Esophagus muscularis mucosa (tissue), 4 donors: ENCODE data around the gene NPB.

Experiments used
- EP300 ChIP-seq: sonication (generic); formaldehyde crosslinking; IDR thresholded peaks from one replicate; pipeline ENCODE4 v1.6.1; 2017; ENCODE audit warnings: antibody characterized with exemption
- POLR2A ChIP-seq: fragments of 450-650 bp; IDR thresholded peaks from one replicate; pipeline ENCODE4 v1.6.1; 2017; ENCODE audit warnings: antibody characterized with exemption, moderate library complexity, mild to moderate bottlenecking, low read depth
- POLR2AphosphoS5 ChIP-seq, 2 donors: sonication (generic); formaldehyde crosslinking; IDR thresholded peaks; one replicate each; pipeline ENCODE4 v1.6.1; 2017; ENCODE audit warnings: antibody characterized with exemption in 2 of 2
- TF ChIP-seq, protein P1 (sequence below), 3 experiments: fragments of 200-600 bp in 2 of 3; fragments of 450-650 bp in 1 of 3; sonication (generic) in 2 of 3; IDR thresholded peaks; one replicate each; pipeline ENCODE4 v1.5.1; 2017 to 2019; ENCODE audit warnings: antibody characterized with exemption in 3 of 3, mild to moderate bottlenecking in 2 of 3, moderate library complexity in 1 of 3

DNA sequence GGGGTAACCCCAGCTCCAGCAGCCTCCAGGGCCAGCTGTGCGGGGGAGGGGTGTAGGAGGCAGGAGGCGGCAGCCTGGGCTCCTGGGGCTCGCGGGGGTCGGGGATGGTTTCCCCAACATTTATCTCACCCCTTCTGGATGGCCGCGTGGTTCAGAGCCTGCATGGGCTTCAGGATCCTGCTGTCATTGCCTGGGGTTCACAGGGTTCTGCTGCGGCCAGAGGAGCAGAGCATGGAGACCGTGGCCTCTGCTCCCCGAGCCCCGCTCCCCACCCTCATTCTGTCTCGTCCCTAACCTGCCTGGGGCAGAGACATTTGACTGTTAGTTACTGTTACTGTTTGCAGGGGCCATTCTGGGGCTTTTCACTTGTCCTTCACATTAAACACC, 40.1 kb downstream of the NPB start:
- TF ChIP-seq, protein P1, sequence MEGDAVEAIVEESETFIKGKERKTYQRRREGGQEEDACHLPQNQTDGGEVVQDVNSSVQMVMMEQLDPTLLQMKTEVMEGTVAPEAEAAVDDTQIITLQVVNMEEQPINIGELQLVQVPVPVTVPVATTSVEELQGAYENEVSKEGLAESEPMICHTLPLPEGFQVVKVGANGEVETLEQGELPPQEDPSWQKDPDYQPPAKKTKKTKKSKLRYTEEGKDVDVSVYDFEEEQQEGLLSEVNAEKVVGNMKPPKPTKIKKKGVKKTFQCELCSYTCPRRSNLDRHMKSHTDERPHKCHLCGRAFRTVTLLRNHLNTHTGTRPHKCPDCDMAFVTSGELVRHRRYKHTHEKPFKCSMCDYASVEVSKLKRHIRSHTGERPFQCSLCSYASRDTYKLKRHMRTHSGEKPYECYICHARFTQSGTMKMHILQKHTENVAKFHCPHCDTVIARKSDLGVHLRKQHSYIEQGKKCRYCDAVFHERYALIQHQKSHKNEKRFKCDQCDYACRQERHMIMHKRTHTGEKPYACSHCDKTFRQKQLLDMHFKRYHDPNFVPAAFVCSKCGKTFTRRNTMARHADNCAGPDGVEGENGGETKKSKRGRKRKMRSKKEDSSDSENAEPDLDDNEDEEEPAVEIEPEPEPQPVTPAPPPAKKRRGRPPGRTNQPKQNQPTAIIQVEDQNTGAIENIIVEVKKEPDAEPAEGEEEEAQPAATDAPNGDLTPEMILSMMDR (IDR thresholded peaks at IDR 0.05): no peak
- TF ChIP-seq POLR2A: no peak
- TF ChIP-seq POLR2AphosphoS5 (IDR thresholded peaks at IDR 0.05): no peak
- no peak for TF ChIP-seq EP300
